Natural killer cell treated with Interleukin-12 subunit alpha and Interleukin-12 subunit beta and Interleukin-15 and Interleukin-18, amount 100 ng/mL, for 72 hours (primary cell): ENCODE results near the gene AK1. TPM values are rescaled to one million over a fixed set of nuclear protein-coding genes. Genes with fewer than 3 reads are reported as not detected.
"Not testable (repeated sequence)": the region's sequence is repeated elsewhere in the genome, so short reads cannot be mapped to it uniquely, and the experiment has no call there.

Experiments
- ATAC-seq, 2 donors: fragments of 150-1000 bp; cut with Tn5 transposase in 1 of 2; sonication (Bioruptor Pico), chemical (Tn5 transposase) in 1 of 2; 2 replicates each; pipeline ENCODE4 v1.10.0; 2021
- DNase-seq: peaks from one replicate; pipeline ENCODE4 v3.0.0; 2022; ENCODE audit warnings: low spot score
- H3K27ac Mint-ChIP-seq, 2 donors: 1 replicate in 1 of 2; 2 replicates in 1 of 2; pipeline ENCODE4 v1.8.0; 2022; ENCODE audit warnings: mixed read lengths in 2 of 2, mild to moderate bottlenecking in 1 of 2, moderate library complexity in 1 of 2
- H3K27me3 Mint-ChIP-seq, 2 donors: 1 replicate in 1 of 2; 2 replicates in 1 of 2; pipeline ENCODE4 v1.8.0; 2022; ENCODE audit warnings: mixed read lengths in 2 of 2
- H3K36me3 Mint-ChIP-seq: one replicate; pipeline ENCODE4 v1.8.0; 2022; ENCODE audit warnings: mixed read lengths
- H3K4me1 Mint-ChIP-seq, 2 donors: 1 replicate in 1 of 2; 2 replicates in 1 of 2; pipeline ENCODE4 v1.8.0; 2022; ENCODE audit warnings: low read depth in 2 of 2, mixed read lengths in 2 of 2, mild to moderate bottlenecking in 1 of 2
- H3K4me3 Mint-ChIP-seq: one replicate; pipeline ENCODE4 v1.8.0; 2022; ENCODE audit warnings: mixed read lengths
- H3K9me3 Mint-ChIP-seq: 2 replicates; pipeline ENCODE4 v1.8.0; 2022; ENCODE audit warnings: mixed read lengths
- total RNA-seq, 2 donors: library from RNA; stranded (reverse); gene quantifications; one replicate each; pipeline ENCODE4 v1.2.3, GENCODE V29; 2022

AK1 gene
- total RNA-seq, 2 donors from 2014 or later = 11.5 to 13.0 TPM

DNA sequence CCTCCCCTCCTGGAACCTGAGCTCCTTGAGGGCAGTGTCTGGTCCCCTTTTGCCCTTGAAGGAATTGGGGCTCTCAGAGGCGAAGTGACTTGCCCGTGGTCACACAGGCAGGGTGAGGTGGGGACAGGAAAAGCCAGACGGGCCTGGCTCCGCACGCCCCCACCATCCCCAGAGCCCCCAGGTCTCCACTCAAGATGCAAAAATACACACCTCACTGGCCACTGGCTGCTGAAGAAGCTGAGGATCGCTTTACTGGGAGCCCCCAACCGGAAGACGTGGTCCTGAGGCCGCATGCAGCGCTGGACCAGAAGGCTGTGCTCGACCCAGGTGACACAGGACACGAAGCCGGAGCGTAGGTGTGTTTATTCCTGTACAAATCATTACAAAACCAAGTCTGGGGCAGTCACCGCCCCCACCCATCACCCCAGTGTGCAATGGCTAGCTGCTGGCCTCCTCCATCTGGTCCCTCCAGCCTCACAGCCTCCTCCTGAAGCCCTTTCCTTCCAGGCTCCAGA lies 7.6 kb upstream of the AK1 start:
- ATAC-seq (no peak), DNase-seq (peak; percentile 54)
- no peaks in the 10 kb centered on the region for H3K27me3 Mint-ChIP-seq
- H3K4me3 Mint-ChIP-seq = no peak overlapping the region
- no peaks in the 10 kb centered on the region for H3K36me3 Mint-ChIP-seq
- H3K27ac Mint-ChIP-seq = peak overlapping the region; percentile 28 to 78
- H3K9me3 Mint-ChIP-seq = no peaks in the 10 kb centered on the region
- H3K4me1 Mint-ChIP-seq = peaks cover 13 to 18% of the 10 kb centered on the region in 2 donors

DNA sequence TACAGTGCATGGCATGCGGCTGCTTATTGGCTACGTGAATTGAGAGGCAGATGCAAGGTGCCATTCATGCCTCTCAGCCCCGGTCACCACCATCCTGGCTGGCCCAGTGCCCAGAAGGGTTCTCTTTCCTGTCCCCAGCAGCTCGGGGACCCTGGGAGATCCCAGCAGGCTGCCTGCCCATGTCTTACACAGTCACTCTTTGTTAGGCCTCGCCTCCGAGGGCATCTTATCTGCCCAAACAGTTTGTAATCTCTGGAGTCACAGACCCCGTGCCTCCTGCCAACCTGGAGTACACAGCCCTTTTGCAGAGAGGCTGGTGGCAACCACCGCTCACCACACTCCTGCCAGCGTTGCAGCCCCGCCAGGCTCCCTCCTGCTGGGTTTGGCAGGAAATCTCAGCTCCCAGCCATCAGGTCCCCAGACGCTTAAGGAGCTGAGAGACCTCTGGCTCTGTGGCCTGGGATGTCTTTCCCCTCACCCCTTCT lies 7.0 kb upstream of the AK1 start:
- H3K9me3 Mint-ChIP-seq = no peaks in the 10 kb centered on the region
- peak; percentile 49 for DNase-seq
- peaks cover 13 to 18% of the 10 kb centered on the region in 2 donors for H3K4me1 Mint-ChIP-seq
- H3K27ac Mint-ChIP-seq = peak overlapping the region; percentile 28 to 78
- H3K27me3 Mint-ChIP-seq = no peaks in the 10 kb centered on the region
- no peaks in the 10 kb centered on the region for H3K36me3 Mint-ChIP-seq
- no peak overlapping the region for H3K4me3 Mint-ChIP-seq
- no peak for ATAC-seq

DNA sequence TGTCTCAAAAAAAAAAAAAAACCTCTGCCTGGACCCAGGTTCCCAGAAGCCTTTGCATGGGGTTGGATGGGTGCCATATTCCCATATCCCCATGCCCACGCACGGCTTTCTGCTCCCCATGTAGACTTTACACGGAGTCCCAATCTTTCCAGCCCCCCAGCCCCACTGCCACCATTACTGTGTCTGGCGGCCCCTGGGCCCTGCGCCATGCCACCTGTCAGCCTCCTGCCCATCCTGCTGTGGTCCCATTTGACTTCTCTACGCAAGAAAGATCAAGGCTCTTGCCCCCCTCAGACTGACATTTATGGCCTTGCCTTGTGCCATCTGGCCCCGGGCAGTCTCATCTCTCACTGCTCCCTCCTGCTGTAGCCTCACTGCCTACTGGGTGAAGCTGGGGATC lies 6.5 kb upstream of the AK1 start:
- DNase-seq (no peak), ATAC-seq (no peak)
- Mint-ChIP-seq H3K4me1 (peaks cover 13 to 18% of the 10 kb centered on the region in 2 donors), H3K4me3 (no peak overlapping the region), H3K9me3 (no peaks in the 10 kb centered on the region), H3K27ac (peak overlapping the region in 1 of 2 donors; percentile 78), H3K27me3 (no peaks in the 10 kb centered on the region), H3K36me3 (no peaks in the 10 kb centered on the region)

DNA sequence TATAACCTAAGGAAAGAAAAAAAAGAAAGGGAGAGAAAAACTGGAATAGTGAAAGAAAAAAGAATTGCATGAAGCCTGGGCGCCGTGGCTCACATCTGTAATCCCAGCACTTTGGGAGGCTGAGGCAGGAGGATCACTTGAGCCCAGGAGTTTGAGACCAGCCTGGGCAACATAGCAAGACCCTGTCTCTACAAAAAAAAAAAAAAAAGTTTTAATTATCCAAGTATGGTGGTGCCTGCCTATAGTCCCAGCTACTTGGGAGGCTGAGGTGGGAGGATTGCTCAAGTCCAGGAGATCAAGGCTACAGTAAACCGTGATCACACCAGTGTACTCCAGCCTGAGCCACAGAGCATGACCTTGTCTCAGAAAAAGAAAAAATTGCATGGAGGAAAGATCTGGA lies 4.2 kb upstream of the AK1 start:
- not testable (repeated sequence) for DNase-seq, ATAC-seq, H3K27me3 Mint-ChIP-seq, H3K27ac Mint-ChIP-seq, H3K9me3 Mint-ChIP-seq, H3K4me3 Mint-ChIP-seq, H3K36me3 Mint-ChIP-seq
- H3K4me1 Mint-ChIP-seq = peaks cover 21% of the 10 kb centered on the region in 2 donors

DNA sequence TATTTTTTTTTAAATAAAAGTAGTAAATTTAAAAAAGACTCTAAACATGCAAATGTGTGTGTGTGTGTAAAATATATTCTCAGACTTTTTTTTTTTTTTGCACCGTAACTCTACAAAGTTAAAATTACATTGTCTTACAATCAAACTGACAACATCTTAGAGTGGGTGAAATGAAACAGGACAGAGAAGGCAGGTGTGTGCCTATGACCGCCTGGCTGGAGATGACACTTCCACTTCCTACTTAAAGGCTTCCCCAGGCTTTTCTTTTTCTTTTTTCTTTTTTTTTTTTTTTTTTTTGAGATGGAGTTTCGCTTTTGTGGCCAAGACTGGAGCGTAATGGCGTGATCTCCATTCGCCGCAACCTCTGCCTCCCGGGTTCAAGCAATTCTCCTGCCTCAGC lies 2.7 kb upstream of the AK1 start:
- H3K4me1 Mint-ChIP-seq = peaks cover 17 to 18% of the 10 kb centered on the region in 2 donors
- H3K27me3 Mint-ChIP-seq = no peaks in the 10 kb centered on the region
- DNase-seq (no peak), ATAC-seq (no peak)
- H3K27ac Mint-ChIP-seq = no peak overlapping the region
- H3K36me3 Mint-ChIP-seq = no peaks in the 10 kb centered on the region
- H3K4me3 Mint-ChIP-seq = no peak overlapping the region
- H3K9me3 Mint-ChIP-seq = no peaks in the 10 kb centered on the region

DNA sequence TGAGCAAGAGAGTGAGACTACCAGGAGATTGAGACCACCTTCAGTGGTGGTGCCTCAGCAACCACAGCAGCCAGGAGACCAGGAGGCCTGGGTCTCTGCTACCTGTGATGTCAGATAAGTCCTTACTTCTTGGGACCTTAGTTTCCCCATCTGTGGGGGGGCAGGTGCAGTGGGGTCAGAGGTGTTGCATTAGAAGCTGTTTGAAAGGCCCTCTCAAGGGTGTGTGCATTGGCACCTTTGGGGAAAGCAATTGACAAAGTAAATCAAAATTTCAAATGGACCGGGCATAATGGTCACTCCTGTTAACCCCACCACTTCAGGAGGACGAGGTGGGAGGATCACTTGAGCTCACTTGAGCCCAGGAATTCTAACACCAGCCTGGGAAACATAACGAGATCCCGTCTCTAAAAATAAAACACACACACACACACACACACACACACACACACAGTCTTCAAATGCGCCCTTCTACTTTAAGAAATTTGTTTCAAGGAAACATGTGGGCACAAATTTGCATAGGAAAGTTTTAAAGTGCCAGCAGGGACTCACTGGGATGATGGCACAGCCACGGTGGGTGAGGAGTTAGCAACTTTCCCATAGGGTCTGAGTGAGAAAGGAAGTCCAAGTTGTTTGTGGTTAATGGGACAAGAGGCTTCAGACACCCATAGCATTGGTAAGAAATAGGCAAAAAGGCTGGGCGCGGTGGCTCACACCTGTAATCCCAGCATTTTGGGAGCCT lies 1.3 kb upstream of the AK1 start:
- Mint-ChIP-seq H3K27ac (no peak overlapping the region), H3K27me3 (no peaks in the 10 kb centered on the region), H3K4me1 (peaks cover 6 to 8% of the 10 kb centered on the region in 2 donors), H3K4me3 (no peak overlapping the region), H3K9me3 (no peaks in the 10 kb centered on the region), H3K36me3 (no peaks in the 10 kb centered on the region)
- ATAC-seq = no peak
- DNase-seq = peak; percentile 31

DNA sequence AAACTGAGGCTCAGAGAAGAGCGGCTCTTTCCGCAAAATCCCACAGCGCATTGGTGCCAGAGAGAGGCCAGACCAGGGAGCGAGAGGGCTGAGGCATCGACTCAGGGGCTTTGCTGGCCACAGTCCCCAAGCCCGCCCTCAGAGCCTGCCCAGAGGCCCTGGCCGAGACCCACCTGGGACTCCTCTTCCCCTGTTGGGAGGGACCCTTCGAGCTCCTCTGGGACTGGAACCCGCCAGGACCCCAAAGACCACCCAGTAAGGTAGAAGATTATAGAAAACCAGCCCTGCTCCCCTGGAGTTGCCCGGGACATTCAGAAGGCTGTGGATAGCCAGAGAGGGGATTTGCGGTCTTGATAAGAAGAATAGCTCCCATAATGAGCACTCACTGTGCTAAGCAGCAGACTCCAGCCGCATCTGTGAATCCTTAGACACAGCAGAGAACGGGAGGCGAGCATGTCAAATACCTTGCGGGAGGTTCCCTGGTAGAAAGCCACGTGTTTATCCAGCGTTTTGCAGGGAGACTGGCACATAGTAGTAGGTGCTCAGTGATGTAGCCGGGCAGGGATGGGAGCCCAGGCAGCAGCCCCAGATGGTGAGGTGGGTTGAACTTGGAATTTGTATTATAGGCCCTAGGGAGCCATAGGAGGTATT lies 651 bp upstream of the AK1 start:
- H3K4me3 Mint-ChIP-seq = peak overlapping the region; percentile 60
- no peak overlapping the region for H3K27ac Mint-ChIP-seq
- H3K9me3 Mint-ChIP-seq = no peaks in the 10 kb centered on the region
- H3K27me3 Mint-ChIP-seq = no peaks in the 10 kb centered on the region
- DNase-seq (peak; percentile 57), ATAC-seq (no peak)
- H3K36me3 Mint-ChIP-seq = no peaks in the 10 kb centered on the region
- H3K4me1 Mint-ChIP-seq = peaks cover 6 to 8% of the 10 kb centered on the region in 2 donors

DNA sequence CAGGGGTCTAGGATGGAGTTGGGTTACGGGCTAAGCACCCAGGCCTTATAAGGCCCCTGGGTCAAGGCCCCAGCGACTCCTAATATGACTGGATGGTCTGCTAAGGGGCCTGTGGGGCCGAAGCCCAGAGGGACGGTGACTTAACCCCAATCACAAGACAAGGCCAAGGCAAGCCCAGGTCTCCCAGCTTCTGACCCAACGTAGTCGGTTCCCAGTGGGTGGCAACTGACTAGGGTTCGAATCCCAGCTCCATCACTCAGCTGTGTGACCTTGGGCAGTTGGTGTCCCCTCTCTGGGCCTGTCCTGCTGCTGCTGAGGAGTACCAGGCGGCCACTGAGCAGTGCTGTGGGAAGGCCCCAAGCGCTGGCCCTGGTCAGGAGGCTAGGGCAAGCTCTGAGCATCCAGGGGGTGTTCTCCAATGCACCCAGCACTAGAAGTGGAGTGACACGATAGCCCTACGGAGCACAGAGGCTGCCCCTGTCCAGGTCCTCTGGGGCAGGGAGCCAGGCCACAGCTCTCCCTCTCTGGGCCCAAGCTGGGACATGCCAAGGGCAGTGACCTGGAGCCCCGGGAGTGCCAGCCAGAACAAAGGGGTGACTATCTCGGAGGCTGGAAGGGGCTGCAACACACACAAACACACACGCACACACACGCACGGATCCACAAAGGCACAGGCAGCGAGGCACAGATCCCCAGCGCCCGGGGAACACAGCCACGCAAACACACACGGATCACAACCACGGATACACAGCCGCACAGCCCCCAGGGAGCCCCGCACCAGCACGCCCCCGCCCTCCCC lies 512 bp downstream of the AK1 start:
- Mint-ChIP-seq H3K27me3 (no peaks in the 10 kb centered on the region), H3K4me1 (peaks cover 6 to 8% of the 10 kb centered on the region in 2 donors), H3K27ac (no peak overlapping the region), H3K9me3 (no peaks in the 10 kb centered on the region), H3K4me3 (no peak overlapping the region), H3K36me3 (no peaks in the 10 kb centered on the region)
- peak; percentile 50 for DNase-seq
- peak in 1 of 2 donors; percentile 21 for ATAC-seq

DNA sequence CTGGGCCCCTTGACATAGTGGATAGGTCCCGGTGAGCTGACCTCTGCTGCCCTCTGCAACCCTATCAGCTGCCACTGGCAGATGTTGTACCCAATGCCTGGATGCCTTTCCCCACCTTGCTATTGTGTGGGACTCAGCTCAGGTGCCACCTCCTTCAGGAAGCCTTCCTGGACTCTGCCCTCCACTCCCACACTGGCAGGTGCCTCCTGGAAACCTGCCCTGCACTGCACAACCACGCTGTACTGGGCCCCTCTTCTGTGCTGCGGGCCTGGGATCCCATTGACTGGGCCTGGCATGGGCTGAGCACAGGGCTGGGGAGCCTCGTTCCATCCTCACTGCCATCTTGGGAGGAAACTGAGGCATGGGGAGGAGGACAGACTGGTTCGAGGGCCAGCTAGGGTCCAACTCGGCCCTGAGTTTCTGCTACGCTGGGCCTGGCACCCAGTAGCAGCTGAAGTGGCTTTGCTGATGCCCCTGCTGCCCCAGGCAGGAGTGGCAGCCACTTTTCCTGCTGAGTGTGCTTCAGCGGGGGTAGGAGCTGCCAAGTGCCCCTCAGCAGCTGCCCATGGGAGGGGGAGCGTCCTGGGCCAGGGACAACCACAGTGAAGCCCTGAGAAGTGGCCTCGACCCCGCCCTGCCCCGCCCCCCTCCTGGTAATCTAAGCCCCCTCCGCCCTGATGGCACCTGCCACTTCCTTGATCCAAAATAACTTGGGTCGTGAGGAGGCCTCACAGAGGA lies 1.3 kb downstream of the AK1 start:
- no peaks in the 10 kb centered on the region for H3K9me3 Mint-ChIP-seq
- H3K27ac Mint-ChIP-seq = no peak overlapping the region
- no peak overlapping the region for H3K4me3 Mint-ChIP-seq

DNA sequence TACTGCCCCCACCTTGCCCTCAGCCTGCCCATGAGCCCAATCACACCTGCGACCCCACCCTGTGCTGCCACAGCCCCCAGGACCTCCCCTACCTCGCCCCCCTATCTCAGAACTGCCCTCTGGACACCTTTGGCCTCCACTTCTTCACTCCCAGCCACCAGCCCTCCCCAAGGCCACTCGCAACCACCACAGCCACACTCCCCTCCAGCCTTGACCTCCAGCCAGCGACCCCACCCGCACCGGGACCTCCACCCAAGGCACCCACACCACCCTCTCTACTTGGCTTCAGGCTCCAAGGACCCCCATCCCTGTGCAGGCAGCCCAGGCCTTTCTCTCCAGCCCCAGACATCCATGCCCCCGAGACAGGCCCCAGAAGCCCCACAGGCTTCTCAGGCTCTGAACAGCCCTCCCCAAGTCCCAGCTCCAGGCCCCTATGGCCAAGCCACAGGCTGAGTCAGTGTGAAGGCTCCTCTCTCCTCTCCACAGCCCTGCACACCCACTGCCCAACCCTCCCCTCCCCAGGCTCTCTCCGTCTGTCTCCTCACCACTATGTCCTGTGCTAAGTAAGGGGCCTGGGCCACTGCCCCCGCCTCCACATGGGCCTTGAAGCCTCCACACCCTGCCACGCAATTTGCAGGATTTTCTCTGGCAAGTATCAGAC lies 2.0 kb downstream of the AK1 start:
- ATAC-seq = no peak
- H3K27ac Mint-ChIP-seq = peak overlapping the region in 1 of 2 donors; percentile 41

More for the DNA sequence above, 1.3 kb downstream of the AK1 start:
- Mint-ChIP-seq H3K36me3 (no peaks in the 10 kb centered on the region), H3K4me1 (peaks cover 6 to 8% of the 10 kb centered on the region in 2 donors), H3K27me3 (no peaks in the 10 kb centered on the region)
- no peak for ATAC-seq
- peak; percentile 45 for DNase-seq

DNA sequence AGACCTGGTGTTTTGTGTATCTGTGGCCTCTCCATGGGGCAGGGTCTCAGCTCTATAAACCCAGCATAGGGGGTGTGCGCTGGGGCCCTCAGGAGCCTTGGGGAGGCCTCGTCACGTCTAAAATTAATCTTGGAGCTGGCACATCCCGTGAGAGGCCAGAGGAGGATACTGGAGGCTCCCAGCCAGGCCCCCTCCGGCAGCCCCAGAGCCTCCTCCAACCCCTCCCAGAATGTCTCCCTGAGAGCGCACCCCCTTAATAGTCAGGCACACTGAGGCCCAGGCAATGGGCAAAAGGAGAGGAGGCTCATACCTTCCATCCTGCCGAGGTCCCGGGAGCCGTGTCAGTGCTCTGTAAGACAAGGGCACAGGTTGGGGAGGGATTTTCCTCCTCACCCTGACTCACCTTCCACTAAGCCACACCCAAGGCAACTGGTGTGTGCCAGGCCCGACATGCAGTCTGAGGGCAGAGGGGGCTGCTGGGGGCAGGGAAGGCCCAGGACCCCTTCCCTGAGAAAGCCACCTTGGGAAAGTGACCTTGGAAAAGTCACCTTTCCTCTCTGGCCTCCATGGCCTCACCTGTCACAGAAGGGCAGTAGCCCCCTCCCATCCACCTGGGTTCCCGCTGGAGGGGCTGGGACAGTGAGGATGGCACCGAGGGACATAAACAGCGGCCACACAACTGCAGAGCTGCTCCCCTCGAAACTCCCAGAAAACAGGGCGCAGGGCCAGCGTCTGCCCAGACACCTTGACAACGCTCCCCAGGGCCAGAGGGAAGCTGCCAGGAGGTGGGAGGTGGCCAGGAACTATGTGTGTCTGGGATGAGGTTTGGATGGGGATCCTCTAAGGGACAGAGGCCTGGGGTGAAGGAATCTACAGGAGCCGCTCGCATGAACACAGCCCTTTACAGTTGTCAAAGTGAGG lies 2.9 kb downstream of the AK1 start:
- DNase-seq (peak; percentile 42), ATAC-seq (no peak)
- H3K36me3 Mint-ChIP-seq = no peaks in the 10 kb centered on the region
- peaks cover 6 to 8% of the 10 kb centered on the region in 2 donors for H3K4me1 Mint-ChIP-seq
- no peaks in the 10 kb centered on the region for H3K27me3 Mint-ChIP-seq
- no peak overlapping the region for H3K4me3 Mint-ChIP-seq
- no peaks in the 10 kb centered on the region for H3K9me3 Mint-ChIP-seq
- no peak overlapping the region for H3K27ac Mint-ChIP-seq

More for the DNA sequence above, 2.0 kb downstream of the AK1 start:
- no peaks in the 10 kb centered on the region for H3K9me3 Mint-ChIP-seq
- no peaks in the 10 kb centered on the region for H3K36me3 Mint-ChIP-seq
- no peaks in the 10 kb centered on the region for H3K27me3 Mint-ChIP-seq
- peak; percentile 58 for DNase-seq
- H3K4me3 Mint-ChIP-seq = no peak overlapping the region
- H3K4me1 Mint-ChIP-seq = peaks cover 6 to 8% of the 10 kb centered on the region in 2 donors

DNA sequence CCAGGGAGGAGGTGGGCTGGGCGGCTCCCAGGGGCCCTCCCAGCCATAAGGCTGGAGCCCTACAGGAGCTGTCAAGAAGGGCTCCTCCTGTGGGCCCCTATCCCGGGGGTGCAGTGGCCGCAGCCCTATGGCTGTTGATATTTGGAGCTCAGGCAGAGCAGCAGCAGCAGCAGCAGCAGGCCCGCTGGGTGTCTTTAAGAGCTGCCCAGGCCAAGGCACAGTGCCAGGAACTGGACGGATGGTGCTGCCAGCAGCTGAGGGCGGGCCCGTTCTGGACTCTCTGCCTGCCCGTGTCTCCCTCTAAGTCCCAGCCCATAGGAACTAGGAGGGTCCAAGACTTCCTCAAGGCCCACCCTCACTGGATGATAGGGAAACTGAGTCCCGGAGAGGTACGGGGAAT lies 3.6 kb downstream of the AK1 start:
- ATAC-seq (no peak), DNase-seq (peak; percentile 41)
- H3K27ac Mint-ChIP-seq = no peak overlapping the region
- no peak overlapping the region for H3K4me3 Mint-ChIP-seq
- H3K4me1 Mint-ChIP-seq = peaks cover 6 to 8% of the 10 kb centered on the region in 2 donors
- no peaks in the 10 kb centered on the region for H3K36me3 Mint-ChIP-seq
- no peaks in the 10 kb centered on the region for H3K9me3 Mint-ChIP-seq
- H3K27me3 Mint-ChIP-seq = no peaks in the 10 kb centered on the region
